Esophagus muscularis mucosa (tissue), 4 donors: Measurements from ENCODE around the gene AKR1C2. TPM values are rescaled to one million over a fixed set of nuclear protein-coding genes. Genes with fewer than 3 reads are reported as not detected.
"Not testable (repeated sequence)": the region's sequence is repeated elsewhere in the genome, so short reads cannot be mapped to it uniquely, and the experiment has no call there.

Experiments used
- DNase-seq: peaks from one replicate; pipeline ENCODE4 v3.0.0-alpha.2; 2017; ENCODE audit errors: extremely low spot score
- H3K27ac ChIP-seq, 4 donors: fragments of 200-600 bp; sonication (generic); replicated peaks in 1 of 4; 1 replicate in 3 of 4; 2 replicates in 1 of 4; pipeline ENCODE4 v1.5.1; 2016 to 2019; ENCODE audit warnings: mild to moderate bottlenecking in 1 of 4
- H3K27me3 ChIP-seq, 4 donors: fragments of 200-600 bp; sonication (generic); one replicate each; pipeline versions ENCODE4 v1.5.1 to v1.6.0; 2016 to 2019
- H3K36me3 ChIP-seq, 4 donors: fragments of 200-600 bp; sonication (generic); one replicate each; pipeline ENCODE4 v1.5.1; 2016 to 2019
- H3K4me1 ChIP-seq, 4 donors: fragments of 200-600 bp; sonication (generic); one replicate each; pipeline ENCODE4 v1.5.1; 2016 to 2019
- H3K4me3 ChIP-seq, 4 donors: fragments of 200-600 bp; sonication (generic); 1 replicate in 2 of 4; 2 replicates in 2 of 4; pipeline ENCODE4 v1.5.1; 2016 to 2019; ENCODE audit warnings: mild to moderate bottlenecking in 4 of 4, moderate library complexity in 1 of 4
- H3K9me3 ChIP-seq, 4 donors: fragments of 200-600 bp; sonication (generic); 1 replicate in 3 of 4; 2 replicates in 1 of 4; pipeline ENCODE4 v1.5.1; 2016 to 2019
- CTCF ChIP-seq, 3 experiments: fragments of 200-600 bp in 2 of 3; fragments of 450-650 bp in 1 of 3; sonication (generic) in 2 of 3; IDR thresholded peaks; one replicate each; pipeline ENCODE4 v1.5.1; 2017 to 2019; ENCODE audit warnings: antibody characterized with exemption in 3 of 3, mild to moderate bottlenecking in 2 of 3, moderate library complexity in 1 of 3
- EP300 ChIP-seq: sonication (generic); formaldehyde crosslinking; IDR thresholded peaks from one replicate; pipeline ENCODE4 v1.6.1; 2017; ENCODE audit warnings: antibody characterized with exemption
- POLR2A ChIP-seq: fragments of 450-650 bp; IDR thresholded peaks from one replicate; pipeline ENCODE4 v1.6.1; 2017; ENCODE audit warnings: antibody characterized with exemption, moderate library complexity, mild to moderate bottlenecking, low read depth
- POLR2AphosphoS5 ChIP-seq, 2 donors: sonication (generic); formaldehyde crosslinking; IDR thresholded peaks; one replicate each; pipeline ENCODE4 v1.6.1; 2017; ENCODE audit warnings: antibody characterized with exemption in 2 of 2
- WGBS: methylation state at CpG from one replicate; pipeline ENCODE4 v1.1.5; 2018; 5-methylcytosine and 5-hydroxymethylcytosine counted together
- intact Hi-C: fragments of 100-400 bp; cut with DNase I; formaldehyde crosslinking; loops from one replicate; pipeline ENCODE4 v1.15.1; 2023
- total RNA-seq, 4 donors: library from RNA; depleted of rRNA; stranded (reverse); fragments of >200 nt; gene quantifications; one replicate each; pipeline versions ENCODE4 v1.1.0 to v1.2.1, GENCODE V29; 2016

The AKR1C2 gene
- total RNA-seq, 4 donors from 2014 or later = 7.9 to 12.7 (median 9.6) TPM

GRCh38 chr10:4953405-4953804 is 50.3 kb downstream of the AKR1C2 start:
- Histone ChIP-seq H3K36me3 (no peaks in the 10 kb centered on the region), H3K27ac (no peak overlapping the region), H3K9me3 (no peaks in the 10 kb centered on the region), H3K4me3 (no peak overlapping the region), H3K27me3 (no peaks in the 10 kb centered on the region), H3K4me1 (peaks cover 4 to 10% (median 8%) of the 10 kb centered on the region in 4 donors)
- DNase-seq = no peak
- TF ChIP-seq CTCF (IDR thresholded peaks at IDR 0.05) (no peak), EP300 (no peak)
- intact Hi-C loops = no loop called here

- H3K36me3 ChIP-seq, H3K27me3 ChIP-seq, H3K4me3 ChIP-seq, DNase-seq, H3K27ac ChIP-seq, intact Hi-C loops, H3K9me3 ChIP-seq: not testable (repeated sequence)
- 64% methylated on average over 5 of the region's 5 CpGs for WGBS
- H3K4me1 ChIP-seq = peaks cover 9 to 28% (median 26%) of the 10 kb centered on the region in 4 donors
Measured at GRCh38 chr10:4951512-4952162, 52.0 kb downstream of the AKR1C2 start.

- H3K36me3 ChIP-seq = no peaks in the 10 kb centered on the region
- no peak for DNase-seq
- TF ChIP-seq EP300 (no peak), POLR2AphosphoS5 (IDR thresholded peaks at IDR 0.05) (peak; percentile 38 to 76)
- H3K4me3 ChIP-seq = no peak overlapping the region
- no peaks in the 10 kb centered on the region for H3K27me3 ChIP-seq
- intact Hi-C loops = no loop called here
- H3K27ac ChIP-seq = peak overlapping the region; percentile 67 to 79 (median 76)
- H3K4me1 ChIP-seq = peaks cover 9 to 62% (median 55%) of the 10 kb centered on the region in 4 donors
- H3K9me3 ChIP-seq = no peaks in the 10 kb centered on the region
- WGBS = 19% methylated on average over 5 of the region's 5 CpGs
Measured at GRCh38 chr10:4947635-4948596, 55.7 kb downstream of the AKR1C2 start.

- intact Hi-C loops = no loop called here
- TF ChIP-seq POLR2AphosphoS5 (IDR thresholded peaks at IDR 0.05) = no peak
- TF ChIP-seq POLR2A = no peak
- TF ChIP-seq CTCF (IDR thresholded peaks at IDR 0.05) = no peak
- no peak for TF ChIP-seq EP300
- Histone ChIP-seq H3K4me3 (no peak overlapping the region), H3K4me1 (peaks cover 13 to 70% (median 62%) of the 10 kb centered on the region in 4 donors), H3K36me3 (no peaks in the 10 kb centered on the region), H3K9me3 (no peaks in the 10 kb centered on the region), H3K27me3 (no peaks in the 10 kb centered on the region), H3K27ac (peak overlapping the region; percentile 67 to 79 (median 76))
- no peak for DNase-seq
Measured at GRCh38 chr10:4947039-4947634, 56.5 kb downstream of the AKR1C2 start.

GRCh38 chr10:4945766-4946717 is 57.6 kb downstream of the AKR1C2 start:
- DNase-seq = no peak
- peak overlapping the region; percentile 67 to 79 (median 76) for H3K27ac ChIP-seq
- no peaks in the 10 kb centered on the region for H3K27me3 ChIP-seq
- peaks cover 13 to 81% (median 71%) of the 10 kb centered on the region in 4 donors for H3K4me1 ChIP-seq
- H3K36me3 ChIP-seq = no peaks in the 10 kb centered on the region
- intact Hi-C loops = no loop called here
- H3K9me3 ChIP-seq = no peaks in the 10 kb centered on the region
- TF ChIP-seq CTCF (IDR thresholded peaks at IDR 0.05) = no peak
- TF ChIP-seq POLR2A = no peak
- no peak for TF ChIP-seq POLR2AphosphoS5 (IDR thresholded peaks at IDR 0.05)
- TF ChIP-seq EP300 = no peak
- WGBS = 96% methylated on average over 2 of the region's 2 CpGs
- H3K4me3 ChIP-seq = no peak overlapping the region
